Esophagus (tissue), 2 donors: Measurements from ENCODE around the gene ARHGEF4. TPM values are rescaled to one million over a fixed set of nuclear protein-coding genes. Genes with fewer than 3 reads are reported as not detected.

ENCODE experiments used
- H3K27ac ChIP-seq, 2 donors: one replicate each; pipeline ENCODE4 v1.5.1; 2013; ENCODE audit warnings: low read depth in 2 of 2, mild to moderate bottlenecking in 2 of 2, inconsistent platforms in 1 of 2, low read length in 1 of 2, moderate library complexity in 1 of 2
- H3K27me3 ChIP-seq, 2 donors: one replicate each; pipeline ENCODE4 v1.6.1; 2013; ENCODE audit warnings: low read length in 2 of 2, control low read depth in 1 of 2, mild to moderate bottlenecking in 1 of 2; ENCODE audit not compliant: insufficient read depth in 2 of 2, control insufficient read depth in 1 of 2
- H3K36me3 ChIP-seq, 2 donors: one replicate each; pipeline ENCODE4 v1.6.1; 2013; ENCODE audit warnings: low read length in 1 of 2; ENCODE audit not compliant: control insufficient read depth in 2 of 2, insufficient read depth in 2 of 2
- H3K4me1 ChIP-seq, 2 donors: one replicate each; pipeline ENCODE4 v1.6.1; 2013; ENCODE audit warnings: low read length in 1 of 2; ENCODE audit not compliant: control insufficient read depth in 2 of 2, insufficient read depth in 2 of 2
- H3K4me3 ChIP-seq, 2 donors: one replicate each; pipeline ENCODE4 v1.5.1; 2013; ENCODE audit warnings: low read length in 2 of 2, mild to moderate bottlenecking in 2 of 2, low read depth in 1 of 2, moderate library complexity in 1 of 2
- H3K9me3 ChIP-seq, 2 donors: one replicate each; pipeline ENCODE4 v1.6.1; 2013; ENCODE audit warnings: mild to moderate bottlenecking in 2 of 2, low read depth in 1 of 2, low read length in 1 of 2, moderate library complexity in 1 of 2; ENCODE audit not compliant: control insufficient read depth in 2 of 2, insufficient read depth in 1 of 2
- WGBS, 2 donors: extraction: QIAGEN DNeasy Blood & Tissue Kit; methylation state at CpG; one replicate each; pipeline ENCODE4 v1.1.7; 2013; 5-methylcytosine and 5-hydroxymethylcytosine counted together
- polyA plus RNA-seq, 2 donors: library from polyadenylated mRNA; stranded (reverse); fragments of 200-250 nt; gene quantifications; one replicate each; pipeline ENCODE4 v1.2.3, GENCODE V29; 2013
- donor health status: healthy with polysubstance abuse.
- donor health status: Bipolar disorder and iron deficiency.

ARHGEF4 gene
- polyA plus RNA-seq, 2 donors: 32.2 to 98.9 TPM

- Histone ChIP-seq H3K36me3 (no peaks in the 10 kb centered on the region), H3K4me1 (peaks cover 9 to 21% of the 10 kb centered on the region in 2 donors), H3K4me3 (no peak overlapping the region), H3K27me3 (no peaks in the 10 kb centered on the region), H3K27ac (no peak overlapping the region), H3K9me3 (no peaks in the 10 kb centered on the region)
- 77 to 86% methylated on average over 5 of the region's 5 CpGs for WGBS, 2 donors
These were observed 17.9 kb upstream of the ARHGEF4 start for GRCh38 chr2:130818809-130819208.

GRCh38 chr2:130819226-130819607 lies 17.5 kb upstream of the ARHGEF4 start:
- no peaks in the 10 kb centered on the region for H3K36me3 ChIP-seq
- H3K4me1 ChIP-seq: peaks cover 12 to 22% of the 10 kb centered on the region in 2 donors
- WGBS, 2 donors: 89 to 94% methylated on average over 13 to 14 of the region's 14 CpGs
- H3K9me3 ChIP-seq: no peaks in the 10 kb centered on the region
- peak overlapping the region in 1 of 2 donors; percentile 73 for H3K27ac ChIP-seq
- H3K27me3 ChIP-seq: no peaks in the 10 kb centered on the region
- no peak overlapping the region for H3K4me3 ChIP-seq

GRCh38 chr2:130819608-130820278 lies 17.0 kb upstream of the ARHGEF4 start:
- H3K27me3 ChIP-seq: no peaks in the 10 kb centered on the region
- H3K4me3 ChIP-seq: no peak overlapping the region
- peaks cover 12 to 23% of the 10 kb centered on the region in 2 donors for H3K4me1 ChIP-seq
- peak overlapping the region; percentile 73 to 79 for H3K27ac ChIP-seq
- WGBS, 2 donors: 48 to 50% methylated on average over 12 of the region's 12 CpGs
- no peaks in the 10 kb centered on the region for H3K36me3 ChIP-seq
- H3K9me3 ChIP-seq: no peaks in the 10 kb centered on the region

- 36 to 42% methylated on average over 16 of the region's 16 CpGs for WGBS, 2 donors
- Histone ChIP-seq H3K4me3 (no peak overlapping the region), H3K27me3 (no peaks in the 10 kb centered on the region), H3K9me3 (no peaks in the 10 kb centered on the region), H3K4me1 (peaks cover 12 to 20% of the 10 kb centered on the region in 2 donors), H3K36me3 (no peaks in the 10 kb centered on the region), H3K27ac (peak overlapping the region; percentile 73 to 79)
These were observed 16.3 kb upstream of the ARHGEF4 start for GRCh38 chr2:130820279-130820861.

- Histone ChIP-seq H3K27me3 (no peaks in the 10 kb centered on the region), H3K4me3 (no peak overlapping the region), H3K27ac (no peak overlapping the region), H3K36me3 (no peaks in the 10 kb centered on the region), H3K9me3 (no peaks in the 10 kb centered on the region), H3K4me1 (peaks cover 13 to 23% of the 10 kb centered on the region in 2 donors)
- 89 to 92% methylated on average over 7 of the region's 8 CpGs for whole genome bisulfite sequencing, 2 donors
These were observed 14.8 kb upstream of the ARHGEF4 start for GRCh38 chr2:130821867-130822266.

- Histone ChIP-seq H3K9me3 (no peaks in the 10 kb centered on the region), H3K27me3 (no peaks in the 10 kb centered on the region), H3K4me1 (peaks cover 18 to 25% of the 10 kb centered on the region in 2 donors), H3K27ac (no peak overlapping the region), H3K36me3 (no peaks in the 10 kb centered on the region), H3K4me3 (no peak overlapping the region)
- 94 to 96% methylated on average over 10 of the region's 10 CpGs for WGBS, 2 donors
These were observed 13.9 kb upstream of the ARHGEF4 start for GRCh38 chr2:130822766-130823165.

- no peaks in the 10 kb centered on the region for H3K27me3 ChIP-seq
- no peak overlapping the region for H3K4me3 ChIP-seq
- H3K27ac ChIP-seq: no peak overlapping the region
- peaks cover 18 to 28% of the 10 kb centered on the region in 2 donors for H3K4me1 ChIP-seq
- no peaks in the 10 kb centered on the region for H3K9me3 ChIP-seq
- H3K36me3 ChIP-seq: no peaks in the 10 kb centered on the region
- 86 to 89% methylated on average over 10 of the region's 10 CpGs for WGBS, 2 donors
These were observed 13.4 kb upstream of the ARHGEF4 start for GRCh38 chr2:130823171-130823885.

GRCh38 chr2:130823886-130824491 lies 12.7 kb upstream of the ARHGEF4 start:
- 76 to 78% methylated on average over 10 of the region's 10 CpGs for WGBS, 2 donors
- Histone ChIP-seq H3K4me1 (peaks cover 18 to 30% of the 10 kb centered on the region in 2 donors), H3K27me3 (no peaks in the 10 kb centered on the region)

GRCh38 chr2:130824492-130825061 lies 12.1 kb upstream of the ARHGEF4 start:
- Histone ChIP-seq H3K36me3 (no peaks in the 10 kb centered on the region), H3K27me3 (no peaks in the 10 kb centered on the region), H3K9me3 (no peaks in the 10 kb centered on the region), H3K4me3 (no peak overlapping the region), H3K27ac (peak overlapping the region in 1 of 2 donors; percentile 11), H3K4me1 (peaks cover 20 to 35% of the 10 kb centered on the region in 2 donors)
- 29 to 39% methylated on average over 8 of the region's 8 CpGs for WGBS, 2 donors

More at GRCh38 chr2:130823886-130824491, 12.7 kb upstream of the ARHGEF4 start:
- Histone ChIP-seq H3K9me3 (no peaks in the 10 kb centered on the region), H3K4me3 (no peak overlapping the region), H3K27ac (peak overlapping the region in 1 of 2 donors; percentile 11), H3K36me3 (no peaks in the 10 kb centered on the region)
